Right atrium auricular region (tissue), 2 donors: ENCODE data around the gene SSTR5. TPM values are rescaled to one million over a fixed set of nuclear protein-coding genes. Genes with fewer than 3 reads are reported as not detected.

ENCODE experiments used
- DNase-seq: peaks from one replicate; pipeline ENCODE4 v3.0.0-alpha.2; 2019; ENCODE audit warnings: low spot score
- H3K27ac ChIP-seq, 2 donors: fragments of 200-600 bp; sonication (generic); 1 replicate in 1 of 2; 2 replicates in 1 of 2; pipeline ENCODE4 v1.5.1; 2016 to 2019
- H3K27me3 ChIP-seq, 2 donors: fragments of 200-600 bp; sonication (generic); one replicate each; pipeline versions ENCODE4 v1.5.1 to v1.6.0; 2017 to 2019
- H3K36me3 ChIP-seq: fragments of 200-600 bp; sonication (generic); one replicate; pipeline ENCODE4 v1.5.1; 2016
- H3K4me1 ChIP-seq, 2 donors: fragments of 200-600 bp; sonication (generic); one replicate each; pipeline versions ENCODE4 v1.5.1 to v1.6.0; 2017 to 2019
- H3K4me3 ChIP-seq, 2 donors: fragments of 200-600 bp; sonication (generic); 1 replicate in 1 of 2; 2 replicates in 1 of 2; pipeline ENCODE4 v1.5.1; 2017 to 2019; ENCODE audit warnings: mild to moderate bottlenecking in 1 of 2, moderate library complexity in 1 of 2
- H3K9me3 ChIP-seq, 2 donors: fragments of 200-600 bp; sonication (generic); one replicate each; pipeline ENCODE4 v1.5.1; 2019
- CTCF ChIP-seq, 2 donors: fragments of 200-600 bp; sonication (generic); IDR thresholded peaks; one replicate each; pipeline ENCODE4 v1.5.1; 2019; ENCODE audit warnings: antibody characterized with exemption in 2 of 2
- total RNA-seq, 2 donors: library from RNA; depleted of rRNA; stranded (reverse); fragments of >200 nt; gene quantifications; one replicate each; pipeline ENCODE4 v1.1.0, GENCODE V29; 2016

Gene SSTR5
- total RNA-seq, 2 donors from 2014 or later: 2.7 to 14.1 TPM

- Histone ChIP-seq H3K4me1 (peaks cover 0 to 8% of the 10 kb centered on the region in 2 donors), H3K4me3 (no peak overlapping the region), H3K9me3 (peaks cover 0 to 6% of the 10 kb centered on the region in 2 donors), H3K27ac (no peak overlapping the region), H3K36me3 (no peaks in the 10 kb centered on the region), H3K27me3 (no peaks in the 10 kb centered on the region)
- no peak for DNase-seq
- TF ChIP-seq CTCF (IDR thresholded peaks at IDR 0.05): peak; percentile 67 to 92
Observed at GRCh38 chr16:1054660-1055556, 17.6 kb upstream of the SSTR5 start.

DNA sequence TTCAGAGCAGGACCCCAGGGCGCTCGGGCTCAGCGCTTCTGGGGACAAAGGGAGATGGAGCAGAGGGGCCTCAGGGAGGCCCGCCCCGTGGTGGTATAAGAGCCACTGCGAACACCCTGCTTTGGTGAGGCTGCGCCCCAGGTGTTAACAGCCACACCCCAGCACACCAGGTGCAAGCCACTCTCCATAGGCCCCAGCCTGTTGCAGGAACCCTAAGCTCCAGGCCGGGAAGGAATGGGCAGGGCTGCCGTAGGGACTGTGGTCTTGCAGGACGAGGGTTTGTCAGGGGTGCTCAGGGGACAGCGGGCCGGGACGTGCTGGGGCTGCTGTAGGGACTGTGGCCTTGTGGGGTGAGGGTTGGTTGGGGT, 17.0 kb upstream of the SSTR5 start:
- Histone ChIP-seq H3K36me3 (no peaks in the 10 kb centered on the region), H3K4me1 (peaks cover 0 to 8% of the 10 kb centered on the region in 2 donors), H3K9me3 (peaks cover 0 to 6% of the 10 kb centered on the region in 2 donors), H3K27me3 (no peaks in the 10 kb centered on the region), H3K4me3 (no peak overlapping the region), H3K27ac (no peak overlapping the region)
- TF ChIP-seq CTCF (IDR thresholded peaks at IDR 0.05): no peak
- DNase-seq: no peak

DNA sequence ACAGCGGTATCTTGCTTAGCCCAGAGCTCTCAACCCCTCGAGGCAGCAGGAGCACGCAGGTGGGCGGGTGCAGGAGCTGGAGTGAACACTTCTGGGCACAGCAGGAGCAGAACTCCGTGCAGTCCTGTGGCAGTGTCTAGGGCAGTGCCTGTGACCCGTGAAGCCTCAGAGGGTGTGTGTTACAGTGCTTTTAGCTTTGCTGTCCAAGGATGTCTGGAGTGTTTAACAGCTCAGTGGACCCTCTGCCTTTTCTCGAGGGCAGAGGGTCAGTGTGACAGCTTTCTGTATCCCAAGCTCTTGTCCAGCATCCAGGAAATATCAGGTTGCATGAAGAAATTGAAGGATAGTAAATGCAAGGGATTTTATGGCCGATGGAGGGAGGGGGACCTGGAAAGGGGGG, 16.4 kb upstream of the SSTR5 start:
- H3K4me1 ChIP-seq: peaks cover 0 to 8% of the 10 kb centered on the region in 2 donors
- TF ChIP-seq CTCF (IDR thresholded peaks at IDR 0.05): no peak

GRCh38 chr16:1057252-1057932, 15.2 kb upstream of the SSTR5 start:
- TF ChIP-seq CTCF (IDR thresholded peaks at IDR 0.05): peak; percentile 65 to 83
- Histone ChIP-seq H3K4me1 (peaks cover 0 to 8% of the 10 kb centered on the region in 2 donors), H3K36me3 (no peaks in the 10 kb centered on the region), H3K9me3 (peaks cover 0 to 6% of the 10 kb centered on the region in 2 donors), H3K4me3 (no peak overlapping the region), H3K27ac (no peak overlapping the region), H3K27me3 (no peaks in the 10 kb centered on the region)
- DNase-seq: no peak

More for the DNA sequence above, 16.4 kb upstream of the SSTR5 start:
- no peak overlapping the region for H3K27ac ChIP-seq
- H3K36me3 ChIP-seq: no peaks in the 10 kb centered on the region
- no peaks in the 10 kb centered on the region for H3K27me3 ChIP-seq
- DNase-seq: no peak
- H3K9me3 ChIP-seq: peaks cover 0 to 6% of the 10 kb centered on the region in 2 donors
- no peak overlapping the region for H3K4me3 ChIP-seq

GRCh38 chr16:1058216-1058615, 14.3 kb upstream of the SSTR5 start:
- Histone ChIP-seq H3K4me1 (peaks cover 0 to 8% of the 10 kb centered on the region in 2 donors), H3K27me3 (no peaks in the 10 kb centered on the region)

More at GRCh38 chr16:1058216-1058615, 14.3 kb upstream of the SSTR5 start:
- Histone ChIP-seq H3K27ac (no peak overlapping the region), H3K4me3 (no peak overlapping the region), H3K36me3 (no peaks in the 10 kb centered on the region), H3K9me3 (peaks cover 0 to 6% of the 10 kb centered on the region in 2 donors)
- no peak for DNase-seq
- no peak for TF ChIP-seq CTCF (IDR thresholded peaks at IDR 0.05)
